PC-9 (cell line): ENCODE data around the gene AGAP1. TPM values are rescaled to one million over a fixed set of nuclear protein-coding genes. Genes with fewer than 3 reads are reported as not detected.

Source experiments
- BruUV-seq: library from RNA; stranded (reverse); fragments of 400-500 nt; replicated peaks from 2 replicates; lab custom pipeline; 2021; lab: Mats Ljungman, UMichigan
- CTCF ChIA-PET: fragments of 300-600 bp; sonication (Branson Sonifier 250); formaldehyde crosslinking; loops from one replicate; lab custom pipeline; 2022; ENCODE audit warnings: antibody characterized with exemption; lab: Charles Lee
- POLR2A ChIA-PET: fragments of 300-600 bp; sonication (Branson Sonifier 250); formaldehyde crosslinking; loops from one replicate; lab custom pipeline; 2022; ENCODE audit warnings: antibody characterized with exemption; ENCODE audit not compliant: unreplicated experiment; lab: Charles Lee
- DNase-seq, 2 experiments: peaks; one replicate each; pipeline versions ENCODE4 v3.0.0 to v3.0.0-alpha.2; 2015 to 2022; ENCODE audit warnings: mixed read lengths in 1 of 2
- H2AFZ ChIP-seq: fragments of 200-600 bp; sonication (generic); 2 replicates; pipeline ENCODE4 v1.8.1; 2017; ENCODE audit warnings: antibody characterized with exemption
- H3F3A ChIP-seq: fragments of 200-600 bp; sonication (generic); 2 replicates; pipeline ENCODE4 v1.8.1; 2017; ENCODE audit warnings: antibody characterized with exemption, mild to moderate bottlenecking, low read depth; ENCODE audit not compliant: insufficient read depth
- H3K27ac ChIP-seq: fragments of 200-600 bp; sonication (generic); 2 replicates; pipeline ENCODE4 v1.6.1; 2016; ENCODE audit warnings: mixed run types
- H3K27me3 ChIP-seq: fragments of 200-600 bp; sonication (generic); 2 replicates; pipeline ENCODE4 v1.6.1; 2016; ENCODE audit warnings: low read depth, mixed run types; ENCODE audit not compliant: insufficient read depth
- H3K36me3 ChIP-seq: fragments of 200-600 bp; sonication (generic); 2 replicates; pipeline ENCODE4 v1.6.1; 2016; ENCODE audit warnings: low read depth, mixed run types
- H3K4me1 ChIP-seq: fragments of 200-600 bp; sonication (generic); replicated peaks from 2 replicates; pipeline ENCODE4 v1.6.1; 2016; ENCODE audit warnings: mixed run types; ENCODE audit not compliant: insufficient read depth
- H3K4me2 ChIP-seq: fragments of 200-600 bp; sonication (generic); 2 replicates; pipeline ENCODE4 v1.6.1; 2017; ENCODE audit warnings: mixed run types
- H3K4me3 ChIP-seq: fragments of 200-600 bp; sonication (generic); 2 replicates; pipeline ENCODE4 v1.6.1; 2016; ENCODE audit warnings: mixed run types
- H3K79me2 ChIP-seq: fragments of 200-600 bp; sonication (generic); 2 replicates; pipeline ENCODE4 v1.6.1; 2017; ENCODE audit warnings: low read depth, mixed run types
- H3K9me2 ChIP-seq: fragments of 200-600 bp; sonication (generic); 2 replicates; pipeline ENCODE4 v1.8.1; 2017; ENCODE audit warnings: mild to moderate bottlenecking; ENCODE audit not compliant: insufficient read depth
- H3K9me3 ChIP-seq: fragments of 200-600 bp; sonication (generic); 2 replicates; pipeline ENCODE4 v1.8.1; 2016; ENCODE audit warnings: low read depth; ENCODE audit not compliant: insufficient read depth
- H4K20me1 ChIP-seq: fragments of 200-600 bp; sonication (generic); 2 replicates; pipeline ENCODE4 v1.8.1; 2017; ENCODE audit not compliant: insufficient read depth
- EZH2 ChIP-seq: fragments of 200-600 bp; sonication (generic); IDR thresholded peaks from 2 replicates; pipeline ENCODE4 v1.8.0; 2017; ENCODE audit warnings: antibody characterized with exemption, low read depth
- intact Hi-C: fragments of 100-400 bp; cut with micrococcal nuclease; formaldehyde crosslinking; loops from one replicate; pipeline ENCODE4 v1.10.0; 2022; ENCODE audit not compliant: unreplicated experiment
- total RNA-seq: library from RNA; stranded (reverse); gene quantifications from 2 replicates; pipeline ENCODE4 v1.2.3, GENCODE V29; 2021
- TF ChIP-seq, protein P1 (sequence below): fragments of 200-600 bp; sonication (generic); conservative IDR thresholded peaks from 2 replicates; pipeline ENCODE4 v1.6.1; 2017; ENCODE audit warnings: mixed run types, antibody characterized with exemption, mild to moderate bottlenecking, moderate library complexity

AGAP1 gene
- total RNA-seq, 1 experiment from 2014 or later, result 91.4 TPM

GRCh38 chr2:235471186-235471747, 22.6 kb upstream of the AGAP1 start:
- H3K4me3 ChIP-seq, result no peak overlapping the region
- BruUV-seq, result no TSS peak
- ChIA-PET POLR2A (no interaction called here), CTCF (no interaction called here)
- H3K9me2 ChIP-seq, result no peaks in the 10 kb centered on the region
- H3F3A ChIP-seq, result peaks cover 24% of the 10 kb centered on the region; the same call in 1 of the 2 replicates
- no peak overlapping the region for H3K4me2 ChIP-seq
- no peaks in the 10 kb centered on the region for H3K27me3 ChIP-seq
- H3K4me1 ChIP-seq, result peaks cover 29% of the 10 kb centered on the region
- no peak overlapping the region for H2AFZ ChIP-seq
- H3K9me3 ChIP-seq, result no peaks in the 10 kb centered on the region
- no peak for DNase-seq
- no peak for TF ChIP-seq EZH2
- TF ChIP-seq, protein P1, sequence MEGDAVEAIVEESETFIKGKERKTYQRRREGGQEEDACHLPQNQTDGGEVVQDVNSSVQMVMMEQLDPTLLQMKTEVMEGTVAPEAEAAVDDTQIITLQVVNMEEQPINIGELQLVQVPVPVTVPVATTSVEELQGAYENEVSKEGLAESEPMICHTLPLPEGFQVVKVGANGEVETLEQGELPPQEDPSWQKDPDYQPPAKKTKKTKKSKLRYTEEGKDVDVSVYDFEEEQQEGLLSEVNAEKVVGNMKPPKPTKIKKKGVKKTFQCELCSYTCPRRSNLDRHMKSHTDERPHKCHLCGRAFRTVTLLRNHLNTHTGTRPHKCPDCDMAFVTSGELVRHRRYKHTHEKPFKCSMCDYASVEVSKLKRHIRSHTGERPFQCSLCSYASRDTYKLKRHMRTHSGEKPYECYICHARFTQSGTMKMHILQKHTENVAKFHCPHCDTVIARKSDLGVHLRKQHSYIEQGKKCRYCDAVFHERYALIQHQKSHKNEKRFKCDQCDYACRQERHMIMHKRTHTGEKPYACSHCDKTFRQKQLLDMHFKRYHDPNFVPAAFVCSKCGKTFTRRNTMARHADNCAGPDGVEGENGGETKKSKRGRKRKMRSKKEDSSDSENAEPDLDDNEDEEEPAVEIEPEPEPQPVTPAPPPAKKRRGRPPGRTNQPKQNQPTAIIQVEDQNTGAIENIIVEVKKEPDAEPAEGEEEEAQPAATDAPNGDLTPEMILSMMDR, result no peak
- no peak overlapping the region for H3K27ac ChIP-seq
- H3K36me3 ChIP-seq, result no peaks in the 10 kb centered on the region
- H3K79me2 ChIP-seq, result no peaks in the 10 kb centered on the region
- H4K20me1 ChIP-seq, result no peaks in the 10 kb centered on the region
- intact Hi-C loops, result no loop called here

GRCh38 chr2:235472443-235472842, 21.4 kb upstream of the AGAP1 start:
- H3K79me2 ChIP-seq, result no peaks in the 10 kb centered on the region
- H3K4me2 ChIP-seq, result no peak overlapping the region
- peaks cover 22% of the 10 kb centered on the region for H3K4me1 ChIP-seq
- POLR2A ChIA-PET, result no interaction called here
- H3K4me3 ChIP-seq, result no peak overlapping the region
- CTCF ChIA-PET, result no interaction called here
- no peaks in the 10 kb centered on the region for H3K27me3 ChIP-seq
- H3K9me2 ChIP-seq, result no peaks in the 10 kb centered on the region
- intact Hi-C loops, result no loop called here
- no peaks in the 10 kb centered on the region for H4K20me1 ChIP-seq
- H3K36me3 ChIP-seq, result no peaks in the 10 kb centered on the region
- H2AFZ ChIP-seq, result no peak overlapping the region
- H3K9me3 ChIP-seq, result no peaks in the 10 kb centered on the region
- BruUV-seq, result no TSS peak
- H3K27ac ChIP-seq, result no peak overlapping the region
- DNase-seq, result no peak
- TF ChIP-seq, protein P1, result no peak
- peaks cover 20% of the 10 kb centered on the region; the same call in 1 of the 2 replicates for H3F3A ChIP-seq

- POLR2A ChIA-PET, result interaction anchor here (0.6 kb wide), 1 partner anchor 24 kb away, joined by 3 read pairs; no protein-coding TSS in a partner anchor
- Histone ChIP-seq H3K4me1 (no peaks in the 10 kb centered on the region), H4K20me1 (no peaks in the 10 kb centered on the region), H3K36me3 (no peaks in the 10 kb centered on the region), H2AFZ (no peak overlapping the region), H3K9me3 (no peaks in the 10 kb centered on the region), H3K27me3 (no peaks in the 10 kb centered on the region), H3K79me2 (no peaks in the 10 kb centered on the region), H3K9me2 (no peaks in the 10 kb centered on the region), H3K27ac (no peak overlapping the region), H3K4me2 (no peak overlapping the region), H3K4me3 (no peak overlapping the region), H3F3A (no peaks in the 10 kb centered on the region)
- BruUV-seq, result no TSS peak
- DNase-seq, result no peak
- no peak for TF ChIP-seq EZH2
- TF ChIP-seq, protein P1, result no peak
- CTCF ChIA-PET, result no interaction called here
- intact Hi-C loops, result no loop called here
Measured at GRCh38 chr2:235478609-235479008, 15.2 kb upstream of the AGAP1 start.
